Activated T-helper 1 cell treated with anti-CD3 and anti-CD28 coated beads, Interleukin-12 subunit alpha, Interleukin-12 subunit beta, Interleukin-2, Interleukin-4 antibody, amounts not matched to agents 30 ng/mL and 10 ng/mL and 1 ng/mL, durations not matched to agents 14 hours and 24 hours and 36 hours (primary cell): ENCODE results near the gene DAZAP2. TPM values are rescaled to one million over a fixed set of nuclear protein-coding genes. Genes with fewer than 3 reads are reported as not detected.
"Not testable (repeated sequence)": the region's sequence is repeated elsewhere in the genome, so short reads cannot be mapped to it uniquely, and the experiment has no call there.

Source experiments
- DNase-seq: peaks from one replicate; pipeline ENCODE4 v3.0.0; 2021; ENCODE audit warnings: low spot score
- H3K27ac Mint-ChIP-seq: one replicate; pipeline ENCODE4 v1.8.0; 2021; ENCODE audit warnings: mild to moderate bottlenecking, mixed read lengths
- H3K27me3 Mint-ChIP-seq: one replicate; pipeline ENCODE4 v1.8.0; 2022; ENCODE audit warnings: mild to moderate bottlenecking, moderate library complexity, mixed read lengths; ENCODE audit not compliant: insufficient read depth
- H3K36me3 Mint-ChIP-seq: one replicate; pipeline ENCODE4 v1.8.0; 2021; ENCODE audit warnings: low read depth, mixed read lengths
- H3K4me1 Mint-ChIP-seq: one replicate; pipeline ENCODE4 v1.8.0; 2021; ENCODE audit warnings: low read depth, mixed read lengths
- H3K4me3 Mint-ChIP-seq: one replicate; pipeline ENCODE4 v1.8.0; 2021; ENCODE audit warnings: mild to moderate bottlenecking, moderate library complexity, mixed read lengths
- H3K9me3 Mint-ChIP-seq: one replicate; pipeline ENCODE4 v1.8.0; 2021; ENCODE audit warnings: mixed read lengths
- intact Hi-C: fragments of 100-400 bp; cut with micrococcal nuclease; formaldehyde crosslinking; loops from one replicate; pipeline ENCODE4 v1.15.1; 2024
- total RNA-seq: library from RNA; stranded (reverse); gene quantifications from 2 replicates; pipeline ENCODE4 v1.2.3, GENCODE V29; 2022

Gene DAZAP2
- total RNA-seq, 1 donor from 2014 or later, result 163 TPM

- H3K9me3 Mint-ChIP-seq, H3K27me3 Mint-ChIP-seq, H3K36me3 Mint-ChIP-seq, H3K4me3 Mint-ChIP-seq, H3K27ac Mint-ChIP-seq, DNase-seq: not testable (repeated sequence)
- intact Hi-C loops, result loop anchor here (1.0 to 5.0 kb wide), 2 partner anchors 102 to 121 kb away; partner anchors contain the start of gene BIN2
- peaks cover 16% of the 10 kb centered on the region for H3K4me1 Mint-ChIP-seq
Observed at GRCh38 chr12:51219857-51220256, 18.8 kb upstream of the DAZAP2 start.

DNA sequence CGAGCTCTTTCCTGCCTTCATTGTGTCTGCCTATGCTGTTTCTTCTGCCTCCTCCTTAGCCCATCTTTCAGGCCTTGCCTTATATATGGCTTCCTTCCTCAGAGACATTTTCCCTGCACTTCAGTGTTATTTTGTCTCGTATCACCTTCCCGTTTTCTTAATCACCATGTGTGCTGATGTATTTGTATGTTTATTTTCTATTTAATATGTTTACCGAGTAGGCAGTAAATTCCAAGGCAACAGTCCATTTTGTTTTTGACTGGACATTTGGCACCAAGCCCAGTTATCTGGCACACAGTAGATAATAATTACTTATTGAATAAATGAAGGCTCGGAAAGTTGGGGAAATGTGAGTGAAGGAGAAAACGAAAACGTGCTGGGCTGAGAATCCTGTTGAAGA lies 16.2 kb upstream of the DAZAP2 start:
- Mint-ChIP-seq H3K27ac (no peak overlapping the region), H3K4me3 (no peak overlapping the region), H3K9me3 (no peaks in the 10 kb centered on the region), H3K36me3 (no peaks in the 10 kb centered on the region), H3K27me3 (no peaks in the 10 kb centered on the region), H3K4me1 (peaks cover 12% of the 10 kb centered on the region)
- no peak for DNase-seq
- intact Hi-C loops, result no loop called here

GRCh38 chr12:51224625-51225024 lies 14.0 kb upstream of the DAZAP2 start:
- H3K36me3 Mint-ChIP-seq, result no peaks in the 10 kb centered on the region

GRCh38 chr12:51225234-51225633 lies 13.4 kb upstream of the DAZAP2 start:
- H3K9me3 Mint-ChIP-seq, result no peaks in the 10 kb centered on the region
- H3K27ac Mint-ChIP-seq, result no peak overlapping the region
- H3K4me1 Mint-ChIP-seq, result no peaks in the 10 kb centered on the region
- no peaks in the 10 kb centered on the region for H3K36me3 Mint-ChIP-seq
- H3K4me3 Mint-ChIP-seq, result no peak overlapping the region
- intact Hi-C loops, result no loop called here
- H3K27me3 Mint-ChIP-seq, result no peaks in the 10 kb centered on the region
- no peak for DNase-seq

More at GRCh38 chr12:51224625-51225024, 14.0 kb upstream of the DAZAP2 start:
- H3K4me3 Mint-ChIP-seq, result no peak overlapping the region
- no peaks in the 10 kb centered on the region for H3K27me3 Mint-ChIP-seq
- H3K4me1 Mint-ChIP-seq, result no peaks in the 10 kb centered on the region
- DNase-seq, result no peak
- H3K27ac Mint-ChIP-seq, result no peak overlapping the region
- no peaks in the 10 kb centered on the region for H3K9me3 Mint-ChIP-seq
- intact Hi-C loops, result no loop called here

DNA sequence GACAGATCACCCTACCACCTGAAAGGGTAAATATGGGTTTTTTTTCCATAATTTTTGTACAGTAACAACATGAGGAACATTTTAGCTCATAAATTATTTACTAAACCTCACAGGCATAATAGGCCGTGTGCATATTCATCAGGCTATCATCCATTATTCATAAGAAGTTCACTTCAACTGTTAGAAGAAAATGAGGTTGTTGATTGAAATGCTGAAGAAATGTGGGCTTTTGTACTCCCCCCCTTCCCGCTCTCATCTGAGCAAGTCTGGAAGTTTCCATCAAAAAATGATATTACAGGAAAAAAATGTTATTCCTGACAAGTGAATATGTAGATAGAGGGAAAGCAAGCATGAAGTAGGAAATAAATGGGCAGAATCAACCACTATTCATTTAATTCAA lies 12.9 kb upstream of the DAZAP2 start:
- Mint-ChIP-seq H3K27ac (no peak overlapping the region), H3K9me3 (no peaks in the 10 kb centered on the region), H3K36me3 (no peaks in the 10 kb centered on the region), H3K4me1 (no peaks in the 10 kb centered on the region), H3K4me3 (no peak overlapping the region), H3K27me3 (no peaks in the 10 kb centered on the region)
- no peak for DNase-seq
- intact Hi-C loops, result no loop called here

- H3K4me1 Mint-ChIP-seq, intact Hi-C loops, H3K4me3 Mint-ChIP-seq, H3K27me3 Mint-ChIP-seq, DNase-seq, H3K9me3 Mint-ChIP-seq, H3K27ac Mint-ChIP-seq, H3K36me3 Mint-ChIP-seq: not testable (repeated sequence)
Observed at GRCh38 chr12:51227112-51227511, 11.5 kb upstream of the DAZAP2 start.

DNA sequence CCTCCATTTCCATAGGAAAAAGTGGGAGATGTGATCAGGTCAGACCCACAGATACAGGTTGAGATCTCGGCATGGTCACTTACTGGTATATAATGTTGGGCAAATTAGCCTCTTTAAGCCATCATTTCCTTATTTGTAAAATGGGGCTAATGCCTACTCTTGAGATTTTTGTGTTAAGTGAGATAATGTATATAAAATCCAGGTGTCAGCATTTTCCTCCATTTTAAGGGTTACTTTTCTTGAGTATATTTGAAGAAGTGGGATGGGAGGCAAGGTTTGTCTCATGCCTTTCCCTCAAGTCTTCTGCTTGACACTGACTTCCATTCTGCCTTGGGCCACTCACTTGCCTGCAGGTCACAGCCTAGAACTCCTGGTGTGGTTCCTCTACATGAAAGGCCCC lies 10.7 kb upstream of the DAZAP2 start:
- no peaks in the 10 kb centered on the region for H3K9me3 Mint-ChIP-seq
- DNase-seq, result no peak
- no peaks in the 10 kb centered on the region for H3K36me3 Mint-ChIP-seq
- no peak overlapping the region for H3K4me3 Mint-ChIP-seq
- no peak overlapping the region for H3K27ac Mint-ChIP-seq
- no peaks in the 10 kb centered on the region for H3K4me1 Mint-ChIP-seq
- no peaks in the 10 kb centered on the region for H3K27me3 Mint-ChIP-seq
- intact Hi-C loops, result no loop called here

DNA sequence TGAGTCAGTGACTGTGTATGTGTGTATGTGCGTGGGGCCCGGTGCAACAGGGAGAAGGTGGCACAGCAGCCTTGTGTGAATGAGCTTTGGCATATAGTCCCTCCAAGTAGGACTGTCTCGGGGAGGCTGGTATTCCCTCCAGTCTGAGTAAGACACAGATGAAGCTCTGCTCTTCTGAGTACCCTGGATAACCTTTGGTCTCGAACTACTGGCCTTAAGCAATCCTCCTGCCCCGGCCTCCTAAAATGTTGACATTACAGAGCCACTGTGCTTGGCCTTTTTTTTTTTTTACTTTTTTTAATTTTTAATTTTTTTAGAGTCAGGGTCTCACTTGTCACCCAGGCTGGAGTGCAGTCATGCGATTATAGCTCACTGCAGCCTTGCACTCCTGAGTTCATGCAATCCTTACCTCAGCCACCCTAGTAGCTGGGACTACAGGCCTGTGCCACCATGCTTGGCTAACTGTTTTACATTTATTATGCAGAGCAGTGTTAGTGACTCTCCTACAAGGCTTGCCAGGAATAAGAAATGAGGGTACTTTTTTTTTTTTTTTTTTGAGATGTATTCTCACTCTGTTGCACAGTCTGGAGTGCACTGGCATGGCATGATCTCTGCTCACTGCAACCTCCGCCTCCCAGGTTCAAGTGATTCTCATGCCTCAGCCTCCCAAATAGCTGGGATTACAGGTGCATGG lies 9.4 kb upstream of the DAZAP2 start:
- Mint-ChIP-seq H3K4me1 (no peaks in the 10 kb centered on the region), H3K36me3 (no peaks in the 10 kb centered on the region)
- intact Hi-C loops, result no loop called here

DNA sequence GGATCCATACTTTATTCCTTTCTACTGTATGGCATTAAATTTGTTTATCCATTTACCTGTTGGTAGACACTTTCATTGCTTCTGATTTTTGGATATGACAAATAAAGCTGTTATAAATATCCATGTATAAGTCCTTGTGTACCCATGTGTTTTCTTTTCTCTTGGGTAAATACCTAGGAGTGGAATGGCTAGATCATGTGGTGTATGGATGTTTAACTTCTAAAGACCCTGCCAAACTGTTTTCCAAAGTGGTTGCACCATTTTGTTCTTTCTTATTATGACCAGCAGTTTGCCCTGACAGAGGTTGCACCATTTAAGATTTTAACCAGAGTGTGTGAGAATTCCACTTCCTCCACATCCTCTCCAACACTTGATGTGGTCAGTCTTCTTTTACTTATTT lies 6.0 kb upstream of the DAZAP2 start:
- Mint-ChIP-seq H3K4me3 (no peak overlapping the region), H3K4me1 (no peaks in the 10 kb centered on the region)
- no peak for DNase-seq

More for the DNA sequence above, 9.4 kb upstream of the DAZAP2 start:
- H3K9me3 Mint-ChIP-seq, result no peaks in the 10 kb centered on the region
- no peak overlapping the region for H3K4me3 Mint-ChIP-seq
- H3K27me3 Mint-ChIP-seq, result no peaks in the 10 kb centered on the region
- no peak overlapping the region for H3K27ac Mint-ChIP-seq
- no peak for DNase-seq

GRCh38 chr12:51234530-51234929 lies 4.1 kb upstream of the DAZAP2 start:
- no peak overlapping the region for H3K27ac Mint-ChIP-seq
- H3K9me3 Mint-ChIP-seq, result no peaks in the 10 kb centered on the region
- intact Hi-C loops, result no loop called here
- no peak for DNase-seq
- peaks cover 9% of the 10 kb centered on the region for H3K4me1 Mint-ChIP-seq
- peaks cover 2% of the 10 kb centered on the region for H3K36me3 Mint-ChIP-seq
- H3K27me3 Mint-ChIP-seq, result no peaks in the 10 kb centered on the region
- no peak overlapping the region for H3K4me3 Mint-ChIP-seq

More for the DNA sequence above, 6.0 kb upstream of the DAZAP2 start:
- no peaks in the 10 kb centered on the region for H3K27me3 Mint-ChIP-seq
- H3K27ac Mint-ChIP-seq, result no peak overlapping the region
- no peaks in the 10 kb centered on the region for H3K9me3 Mint-ChIP-seq
- H3K36me3 Mint-ChIP-seq, result no peaks in the 10 kb centered on the region
- intact Hi-C loops, result no loop called here

GRCh38 chr12:51238037-51238509 lies 553 bp upstream of the DAZAP2 start:
- Mint-ChIP-seq H3K4me3 (peak overlapping the region; percentile 91), H3K4me1 (peaks cover 39% of the 10 kb centered on the region), H3K9me3 (no peaks in the 10 kb centered on the region), H3K27me3 (no peaks in the 10 kb centered on the region), H3K36me3 (peaks cover 31% of the 10 kb centered on the region), H3K27ac (peak overlapping the region; percentile 99)
- DNase-seq, result peak; percentile 16
- intact Hi-C loops, result loop anchor here (1.0 to 2.0 kb wide), 8 partner anchors 20 to 837 kb away; partner anchors contain the start of genes ATF1, CSRNP2, LARP4 and POU6F1

DNA sequence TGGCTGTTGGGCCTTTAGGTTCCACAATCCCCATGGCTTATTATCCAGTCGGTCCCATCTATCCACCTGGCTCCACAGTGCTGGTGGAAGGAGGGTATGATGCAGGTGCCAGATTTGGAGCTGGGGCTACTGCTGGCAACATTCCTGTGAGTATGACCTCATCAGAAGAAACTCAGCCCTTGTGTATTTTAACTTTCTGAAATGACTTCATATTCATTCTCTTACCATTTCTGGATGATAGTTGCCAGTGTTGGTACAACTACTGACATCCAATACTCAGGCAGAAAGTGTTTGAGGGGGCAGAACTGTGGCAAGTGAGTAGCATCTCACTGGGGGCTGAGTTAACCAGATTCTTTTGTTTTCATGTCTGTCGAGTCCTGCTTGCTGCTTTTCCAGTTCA lies 2.3 kb downstream of the DAZAP2 start:
- Mint-ChIP-seq H3K27ac (peak overlapping the region; percentile 23), H3K9me3 (no peaks in the 10 kb centered on the region), H3K27me3 (no peaks in the 10 kb centered on the region), H3K36me3 (peaks cover 45% of the 10 kb centered on the region), H3K4me1 (peaks cover 63% of the 10 kb centered on the region), H3K4me3 (peak overlapping the region; percentile 91)
- intact Hi-C loops, result no loop called here
- DNase-seq, result no peak

- DNase-seq, result no peak
- H3K36me3 Mint-ChIP-seq, result peaks cover 50% of the 10 kb centered on the region
- no peaks in the 10 kb centered on the region for H3K9me3 Mint-ChIP-seq
- intact Hi-C loops, result no loop called here
- H3K4me1 Mint-ChIP-seq, result peaks cover 75% of the 10 kb centered on the region
- no peaks in the 10 kb centered on the region for H3K27me3 Mint-ChIP-seq
- H3K4me3 Mint-ChIP-seq, result peak overlapping the region; percentile 66
- peak overlapping the region; percentile 48 for H3K27ac Mint-ChIP-seq
Observed at GRCh38 chr12:51242120-51242519, 3.5 kb downstream of the DAZAP2 start.
